Progenitor cell of endocrine pancreas (in vitro differentiated cells): Measurements from ENCODE around the gene UNC119. TPM values are rescaled to one million over a fixed set of nuclear protein-coding genes. Genes with fewer than 3 reads are reported as not detected.

Experiments
- DNase-seq: peaks from one replicate; pipeline ENCODE4 v3.0.0; 2021; ENCODE audit warnings: low spot score; ENCODE audit not compliant: unreplicated experiment
- H3K27ac Mint-ChIP-seq: 2 replicates; pipeline ENCODE4 v1.8.0; 2021; ENCODE audit warnings: mild to moderate bottlenecking, moderate library complexity, mixed read lengths
- H3K27me3 Mint-ChIP-seq: 2 replicates; pipeline ENCODE4 v1.8.0; 2021; ENCODE audit warnings: mixed read lengths
- H3K36me3 Mint-ChIP-seq: 2 replicates; pipeline ENCODE4 v1.8.0; 2022; ENCODE audit warnings: mixed read lengths; ENCODE audit not compliant: insufficient read depth
- H3K4me1 Mint-ChIP-seq: 2 replicates; pipeline ENCODE4 v1.8.0; 2021; ENCODE audit warnings: low read depth, mixed read lengths
- H3K4me3 Mint-ChIP-seq: 2 replicates; pipeline ENCODE4 v1.8.0; 2021; ENCODE audit warnings: low read depth, mild to moderate bottlenecking, moderate library complexity, mixed read lengths
- H3K9me3 Mint-ChIP-seq: 2 replicates; pipeline ENCODE4 v1.8.0; 2021; ENCODE audit warnings: low read depth, mixed read lengths
- CTCF ChIP-seq: fragments of 200-600 bp; sonication (generic); IDR thresholded peaks from one replicate; pipeline ENCODE4 v1.5.0; 2021; ENCODE audit warnings: antibody characterized with exemption, mild to moderate bottlenecking; ENCODE audit not compliant: unreplicated experiment
- total RNA-seq: library from RNA; stranded (reverse); gene quantifications from 2 replicates; pipeline ENCODE4 v1.2.1, GENCODE V29; 2021

Gene UNC119
- total RNA-seq, 1 donor from 2014 or later: 46.7 TPM

GRCh38 chr17:28511858-28512461, 40.5 kb downstream of the UNC119 start:
- Mint-ChIP-seq H3K27ac (no peak overlapping the region), H3K9me3 (peaks cover 4% of the 10 kb centered on the region), H3K27me3 (peaks cover 38% of the 10 kb centered on the region), H3K36me3 (no peaks in the 10 kb centered on the region), H3K4me3 (no peak overlapping the region), H3K4me1 (no peaks in the 10 kb centered on the region)
- no peak for TF ChIP-seq CTCF
- DNase-seq: no peak

DNA sequence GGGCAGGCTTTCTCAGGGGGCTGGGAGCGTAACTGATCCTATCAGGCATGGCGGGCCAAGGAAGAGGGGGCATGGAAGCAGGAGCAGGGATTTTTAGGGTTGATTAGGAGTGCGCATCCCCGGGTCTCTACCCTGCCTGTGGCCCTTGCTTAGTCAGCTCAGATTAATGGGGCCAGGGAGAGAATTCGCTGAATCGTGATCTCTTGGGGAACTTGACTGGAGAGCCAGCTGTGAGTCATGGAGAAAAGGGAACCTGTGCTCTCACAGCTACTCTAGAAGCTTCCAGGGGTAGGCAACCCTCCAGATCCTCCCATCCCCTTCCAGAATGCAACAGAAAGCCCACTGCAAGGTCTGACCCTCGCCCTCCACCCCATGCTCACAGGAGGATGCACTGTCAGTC, 42.6 kb downstream of the UNC119 start:
- no peak for DNase-seq

GRCh38 chr17:28508211-28508724, 44.2 kb downstream of the UNC119 start:
- H3K27me3 Mint-ChIP-seq: peaks cover 45% of the 10 kb centered on the region
- peaks cover 10% of the 10 kb centered on the region for H3K4me1 Mint-ChIP-seq
- no peaks in the 10 kb centered on the region for H3K9me3 Mint-ChIP-seq
- no peak overlapping the region for H3K4me3 Mint-ChIP-seq
- H3K36me3 Mint-ChIP-seq: no peaks in the 10 kb centered on the region
- H3K27ac Mint-ChIP-seq: peak overlapping the region; percentile 37
- no peak for TF ChIP-seq CTCF
- no peak for DNase-seq

More for the DNA sequence above, 42.6 kb downstream of the UNC119 start:
- Mint-ChIP-seq H3K36me3 (no peaks in the 10 kb centered on the region), H3K4me3 (no peak overlapping the region), H3K4me1 (peaks cover 4% of the 10 kb centered on the region), H3K27me3 (peaks cover 49% of the 10 kb centered on the region), H3K27ac (no peak overlapping the region), H3K9me3 (no peaks in the 10 kb centered on the region)
- no peak for TF ChIP-seq CTCF

DNA sequence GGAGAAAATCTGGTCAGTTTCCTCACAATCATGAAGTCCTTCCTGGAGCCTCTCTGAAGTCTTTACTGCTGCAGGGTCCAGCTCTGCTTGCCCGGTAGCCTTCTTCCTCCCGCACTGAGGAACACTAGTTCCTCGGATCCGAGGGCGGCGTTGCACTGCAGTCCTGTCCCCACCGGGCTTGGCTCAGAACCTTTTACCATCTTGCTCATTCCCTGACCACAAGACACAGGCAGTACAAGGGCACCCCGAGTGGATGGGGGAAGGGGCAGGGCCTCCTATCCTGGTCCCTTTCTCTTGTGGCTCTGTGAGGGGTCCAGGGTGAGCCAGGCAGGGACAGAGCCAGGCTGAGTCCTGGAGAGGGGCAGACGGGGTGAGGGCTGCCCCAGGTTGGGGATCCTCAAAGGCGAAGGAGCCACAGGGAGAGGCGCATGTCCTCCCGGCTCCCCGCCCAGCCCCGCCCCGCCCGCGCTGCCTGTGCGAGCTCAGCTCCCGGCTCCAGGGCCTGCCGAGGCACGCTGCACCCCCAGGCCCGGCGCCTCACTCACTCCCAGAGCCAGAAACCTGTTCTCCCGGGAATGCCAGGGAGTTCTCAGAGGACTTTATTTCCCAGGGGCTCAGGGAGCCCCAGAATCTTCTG, 44.7 kb downstream of the UNC119 start:
- Mint-ChIP-seq H3K27me3 (peaks cover 45% of the 10 kb centered on the region), H3K9me3 (no peaks in the 10 kb centered on the region), H3K4me3 (no peak overlapping the region), H3K4me1 (peaks cover 10% of the 10 kb centered on the region), H3K36me3 (no peaks in the 10 kb centered on the region), H3K27ac (no peak overlapping the region)
- no peak for TF ChIP-seq CTCF
- no peak for DNase-seq

DNA sequence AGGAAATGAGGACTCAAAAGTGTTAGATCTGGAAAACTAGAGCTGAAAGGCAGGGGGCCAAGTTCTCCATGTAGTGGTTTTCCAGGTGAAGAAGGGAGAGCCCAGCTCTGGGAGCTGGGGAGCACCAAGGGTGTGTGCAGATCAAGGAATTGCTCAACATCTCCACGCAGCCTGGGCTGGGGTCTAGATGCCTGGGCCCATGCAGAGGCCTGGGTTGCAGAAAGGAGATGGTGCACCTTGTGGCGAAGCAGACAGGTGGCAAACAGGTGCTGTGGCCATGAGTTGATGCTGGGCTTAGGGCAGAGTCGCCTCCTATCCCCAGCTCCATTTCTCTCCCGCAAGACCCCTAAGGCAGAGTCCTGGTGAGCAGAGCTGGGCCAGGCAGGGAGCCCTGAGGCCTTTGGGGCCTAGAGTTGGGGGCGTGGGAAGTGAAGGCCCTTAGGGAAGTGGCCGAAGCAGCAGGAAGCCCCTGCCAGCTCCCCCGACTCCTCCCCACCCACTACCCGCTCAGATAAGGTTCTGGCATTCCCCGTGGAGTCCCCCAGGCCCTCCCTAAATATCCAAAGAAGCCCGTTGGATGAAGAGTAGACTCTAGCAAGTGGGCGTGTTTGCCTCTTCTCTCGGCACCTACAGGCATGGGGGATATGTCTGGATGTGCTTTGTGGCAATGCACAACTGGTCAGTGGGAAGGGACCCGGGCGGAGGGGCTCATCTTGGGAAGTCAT, 45.5 kb downstream of the UNC119 start:
- TF ChIP-seq CTCF: no peak
- H3K36me3 Mint-ChIP-seq: no peaks in the 10 kb centered on the region
- H3K27me3 Mint-ChIP-seq: peaks cover 47% of the 10 kb centered on the region
- no peaks in the 10 kb centered on the region for H3K9me3 Mint-ChIP-seq
- peaks cover 10% of the 10 kb centered on the region for H3K4me1 Mint-ChIP-seq
- no peak for DNase-seq
- H3K27ac Mint-ChIP-seq: no peak overlapping the region
- H3K4me3 Mint-ChIP-seq: no peak overlapping the region
